HepG2 (cell line): ENCODE measurements around the gene TRIM54. TPM values are rescaled to one million over a fixed set of nuclear protein-coding genes. Genes with fewer than 3 reads are reported as not detected.

Experiments
- ASH2L ChIP-seq: fragments of 300-600, 200-600 bp; sonication (generic); IDR thresholded peaks from 2 replicates; pipeline ENCODE4 v1.7.0; 2017; ENCODE audit warnings: low read depth, mild to moderate bottlenecking, moderate library complexity, mixed read lengths, low read length; ENCODE audit not compliant: insufficient read length
- ATF7 ChIP-seq, 2 experiments: fragments of 450-650 bp in 1 of 2; sonication (generic) in 1 of 2; formaldehyde crosslinking in 1 of 2; IDR thresholded peaks; 2 replicates each; pipeline versions ENCODE4 v1.4.0 to v1.6.1; 2016 to 2020; ENCODE audit warnings: antibody characterized with exemption in 1 of 2, mild to moderate bottlenecking in 1 of 2, missing genetic modification reagents in 1 of 2
- FUBP1 ChIP-seq: sonication (generic); formaldehyde crosslinking; IDR thresholded peaks from 2 replicates; pipeline ENCODE4 v1.5.1; 2020; ENCODE audit warnings: missing genetic modification reagents, mild to moderate bottlenecking, borderline replicate concordance
- MEF2D ChIP-seq: sonication (generic); formaldehyde crosslinking; IDR thresholded peaks from 2 replicates; pipeline ENCODE4 v1.5.1; 2020; ENCODE audit warnings: mild to moderate bottlenecking, missing genetic modification reagents
- MEIS1 ChIP-seq: sonication (generic); formaldehyde crosslinking; IDR thresholded peaks from 2 replicates; pipeline ENCODE4 v1.9.0; 2021; ENCODE audit warnings: mild to moderate bottlenecking, missing genetic modification reagents, moderate library complexity, borderline replicate concordance
- SAFB2 ChIP-seq: sonication (generic); formaldehyde crosslinking; IDR thresholded peaks from 2 replicates; pipeline ENCODE4 v1.5.1; 2020; ENCODE audit warnings: missing genetic modification reagents, low read depth, mild to moderate bottlenecking, borderline replicate concordance
- TCF7 ChIP-seq: sonication (generic); IDR thresholded peaks from 2 replicates; pipeline ENCODE4 v1.6.1; 2016; ENCODE audit warnings: antibody characterized with exemption, low read depth
- ZNF121 ChIP-seq: sonication (generic); formaldehyde crosslinking; IDR thresholded peaks from 2 replicates; pipeline ENCODE4 v1.5.0; 2020; ENCODE audit warnings: mild to moderate bottlenecking, missing genetic modification reagents
- ZNF124 ChIP-seq: sonication (generic); formaldehyde crosslinking; IDR thresholded peaks from 2 replicates; pipeline ENCODE4 v1.4.0; 2020; ENCODE audit warnings: missing genetic modification reagents
- ZNF20 ChIP-seq: sonication (generic); formaldehyde crosslinking; IDR thresholded peaks from 2 replicates; pipeline ENCODE4 v1.4.0; 2020; ENCODE audit warnings: mild to moderate bottlenecking, moderate library complexity, missing genetic modification reagents
- ZNF24 ChIP-seq: fragments of 450-650 bp; IDR thresholded peaks from 2 replicates; pipeline ENCODE4 v1.6.1; 2017; ENCODE audit warnings: antibody characterized with exemption, mild to moderate bottlenecking
- ZNF451 ChIP-seq: sonication (generic); formaldehyde crosslinking; IDR thresholded peaks from 2 replicates; pipeline ENCODE4 v1.5.0; 2020; ENCODE audit warnings: mild to moderate bottlenecking, missing genetic modification reagents
- ZNF512B ChIP-seq: sonication (generic); formaldehyde crosslinking; IDR thresholded peaks from 2 replicates; pipeline ENCODE4 v1.5.1; 2020; ENCODE audit warnings: missing genetic modification reagents, mild to moderate bottlenecking, borderline replicate concordance
- ZNF572 ChIP-seq: sonication (generic); formaldehyde crosslinking; IDR thresholded peaks from 2 replicates; pipeline ENCODE4 v1.5.1; 2020; ENCODE audit warnings: mild to moderate bottlenecking, missing genetic modification reagents
- ZNF605 ChIP-seq: sonication (generic); formaldehyde crosslinking; IDR thresholded peaks from 2 replicates; pipeline ENCODE4 v1.8.0; 2022; ENCODE audit warnings: mild to moderate bottlenecking, missing genetic modification reagents
- polyA plus RNA-seq, 8 experiments: library from polyadenylated mRNA; depleted of rRNA in 3 of 8; stranded (reverse) in 7 of 8; unstranded in 1 of 8; fragments of >200 nt; fragmentation: Illumina TruSeq in 4 of 8; extraction: Trizol in 4 of 8; gene quantifications; 2 replicates each; pipeline versions ENCODE4 v1.2.1 to v1.2.3, GENCODE V29; 2011 to 2016; ENCODE audit warnings: low read depth in 4 of 8, missing spikeins in 1 of 8, mixed read lengths in 1 of 8; ENCODE audit not compliant: insufficient read depth in 1 of 8
- total RNA-seq, 5 experiments: library from RNA; depleted of rRNA; stranded (reverse); fragments of >200 nt; fragmentation: Illumina TruSeq; extraction: Trizol; gene quantifications; 2 replicates each; pipeline ENCODE4 v1.2.3, GENCODE V29; 2016; ENCODE audit warnings: low read depth in 1 of 5
- TF ChIP-seq, protein P1 (sequence below): sonication (generic); formaldehyde crosslinking; IDR thresholded peaks from 2 replicates; pipeline ENCODE4 v1.4.0; 2020; ENCODE audit warnings: mild to moderate bottlenecking, missing genetic modification reagents

The TRIM54 gene
- total and polyA plus RNA-seq, 2 of the 13 experiments (the other 11 are each of a cell fraction or from before 2014, with no cell fraction given) = 0.07 to 0.13 TPM

DNA sequence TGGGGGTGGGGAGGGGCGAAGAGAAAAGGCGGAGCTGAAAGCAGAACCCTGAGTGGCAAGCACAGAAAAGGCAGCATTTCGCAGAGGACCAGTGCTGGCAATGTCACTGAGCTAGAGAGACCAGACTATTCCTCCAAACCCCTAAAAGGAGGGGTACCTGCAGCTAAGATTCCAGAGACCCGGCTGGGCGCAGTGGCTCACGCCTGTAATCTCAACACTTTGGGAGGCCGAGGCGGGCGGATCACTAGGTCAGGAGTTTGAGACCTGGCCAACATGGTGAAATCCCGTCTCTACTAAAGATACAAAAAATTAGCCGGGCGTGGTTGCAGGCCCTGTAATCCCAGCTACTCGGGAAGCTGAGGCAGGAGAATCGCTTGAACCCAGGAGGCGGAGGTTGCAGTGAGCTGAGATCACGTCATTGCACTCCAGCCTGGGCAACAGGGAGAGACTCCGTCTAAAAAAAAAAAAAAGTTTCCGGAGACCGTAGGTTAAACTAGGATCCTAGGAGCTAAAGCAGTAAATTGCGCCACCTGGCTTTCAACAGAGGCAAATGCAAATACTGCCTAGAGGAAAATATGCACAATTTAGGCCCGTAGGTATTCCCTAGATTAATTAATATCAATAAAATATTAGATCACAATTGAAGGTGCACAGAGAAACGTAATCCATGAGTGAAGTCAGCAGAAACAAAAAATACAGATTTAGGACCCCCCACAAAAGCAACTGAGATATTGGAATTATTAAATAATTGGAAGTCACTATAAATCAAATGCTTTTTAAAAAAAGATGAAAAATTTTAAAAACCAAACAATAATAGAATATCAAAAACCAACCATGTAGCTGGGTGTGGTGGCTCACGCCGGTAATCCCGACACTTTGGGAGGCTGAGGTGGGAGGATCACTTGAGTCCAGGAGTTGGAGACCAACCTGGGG lies 21.1 kb downstream of the TRIM54 start (continued):
- TF ChIP-seq, protein P1, sequence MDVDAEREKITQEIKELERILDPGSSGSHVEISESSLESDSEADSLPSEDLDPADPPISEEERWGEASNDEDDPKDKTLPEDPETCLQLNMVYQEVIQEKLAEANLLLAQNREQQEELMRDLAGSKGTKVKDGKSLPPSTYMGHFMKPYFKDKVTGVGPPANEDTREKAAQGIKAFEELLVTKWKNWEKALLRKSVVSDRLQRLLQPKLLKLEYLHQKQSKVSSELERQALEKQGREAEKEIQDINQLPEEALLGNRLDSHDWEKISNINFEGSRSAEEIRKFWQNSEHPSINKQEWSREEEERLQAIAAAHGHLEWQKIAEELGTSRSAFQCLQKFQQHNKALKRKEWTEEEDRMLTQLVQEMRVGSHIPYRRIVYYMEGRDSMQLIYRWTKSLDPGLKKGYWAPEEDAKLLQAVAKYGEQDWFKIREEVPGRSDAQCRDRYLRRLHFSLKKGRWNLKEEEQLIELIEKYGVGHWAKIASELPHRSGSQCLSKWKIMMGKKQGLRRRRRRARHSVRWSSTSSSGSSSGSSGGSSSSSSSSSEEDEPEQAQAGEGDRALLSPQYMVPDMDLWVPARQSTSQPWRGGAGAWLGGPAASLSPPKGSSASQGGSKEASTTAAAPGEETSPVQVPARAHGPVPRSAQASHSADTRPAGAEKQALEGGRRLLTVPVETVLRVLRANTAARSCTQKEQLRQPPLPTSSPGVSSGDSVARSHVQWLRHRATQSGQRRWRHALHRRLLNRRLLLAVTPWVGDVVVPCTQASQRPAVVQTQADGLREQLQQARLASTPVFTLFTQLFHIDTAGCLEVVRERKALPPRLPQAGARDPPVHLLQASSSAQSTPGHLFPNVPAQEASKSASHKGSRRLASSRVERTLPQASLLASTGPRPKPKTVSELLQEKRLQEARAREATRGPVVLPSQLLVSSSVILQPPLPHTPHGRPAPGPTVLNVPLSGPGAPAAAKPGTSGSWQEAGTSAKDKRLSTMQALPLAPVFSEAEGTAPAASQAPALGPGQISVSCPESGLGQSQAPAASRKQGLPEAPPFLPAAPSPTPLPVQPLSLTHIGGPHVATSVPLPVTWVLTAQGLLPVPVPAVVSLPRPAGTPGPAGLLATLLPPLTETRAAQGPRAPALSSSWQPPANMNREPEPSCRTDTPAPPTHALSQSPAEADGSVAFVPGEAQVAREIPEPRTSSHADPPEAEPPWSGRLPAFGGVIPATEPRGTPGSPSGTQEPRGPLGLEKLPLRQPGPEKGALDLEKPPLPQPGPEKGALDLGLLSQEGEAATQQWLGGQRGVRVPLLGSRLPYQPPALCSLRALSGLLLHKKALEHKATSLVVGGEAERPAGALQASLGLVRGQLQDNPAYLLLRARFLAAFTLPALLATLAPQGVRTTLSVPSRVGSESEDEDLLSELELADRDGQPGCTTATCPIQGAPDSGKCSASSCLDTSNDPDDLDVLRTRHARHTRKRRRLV (CRISPR knock-in tag) = peak; percentile 67; the same call in 1 of the 2 replicates
- 0 out of 2 replicates have a peak, but pooled peaks have one; percentile 64 for TF ChIP-seq MEF2D (CRISPR knock-in tag)
- peak; percentile 72 for TF ChIP-seq ATF7 (IDR thresholded peaks at IDR 0.05)
- TF ChIP-seq ATF7 (CRISPR knock-in tag; IDR thresholded peaks at IDR 0.05) = no peak
- peak; percentile 29 for TF ChIP-seq ASH2L
- peak; percentile 79 for TF ChIP-seq ZNF605
- 0 out of 2 replicates have a peak, but pooled peaks have one; percentile 30 for TF ChIP-seq ZNF24
- peak; percentile 78; the same call in 1 of the 2 replicates for TF ChIP-seq ZNF121 (CRISPR knock-in tag)
- no peak for TF ChIP-seq ZNF572 (CRISPR knock-in tag)
- TF ChIP-seq ZNF451 (CRISPR knock-in tag) = no peak
- TF ChIP-seq MEIS1 (CRISPR knock-in tag) = 0 out of 2 replicates have a peak, but pooled peaks have one; percentile 21
- no peak for TF ChIP-seq TCF7
- TF ChIP-seq ZNF124 (CRISPR knock-in tag) = no peak
- TF ChIP-seq FUBP1 (CRISPR knock-in tag) = no peak
- no peak for TF ChIP-seq ZNF20 (CRISPR knock-in tag)
- no peak for TF ChIP-seq ZNF512B
- TF ChIP-seq SAFB2 (CRISPR knock-in tag) = peak; percentile 42; the same call in 1 of the 2 replicates
